Immature natural killer cell (primary cell): ENCODE measurements around the gene C1orf174. TPM values are rescaled to one million over a fixed set of nuclear protein-coding genes. Genes with fewer than 3 reads are reported as not detected.

ENCODE experiments used
- DNase-seq, 3 donors: peaks; one replicate each; pipeline ENCODE4 v3.0.0; 2022; ENCODE audit warnings: mixed read lengths in 1 of 3
- H3K27ac Mint-ChIP-seq, 6 donors: one replicate each; pipeline ENCODE4 v1.8.0; 2020; ENCODE audit warnings: mixed read lengths in 6 of 6, mild to moderate bottlenecking in 5 of 6, inconsistent platforms in 4 of 6, moderate library complexity in 3 of 6
- H3K27me3 Mint-ChIP-seq, 3 donors: one replicate each; pipeline ENCODE4 v1.8.0; 2020 to 2021; ENCODE audit warnings: low read depth in 3 of 3, mild to moderate bottlenecking in 3 of 3, mixed read lengths in 3 of 3, moderate library complexity in 3 of 3, inconsistent platforms in 1 of 3
- H3K36me3 Mint-ChIP-seq, 3 donors: one replicate each; pipeline ENCODE4 v1.8.0; 2020; ENCODE audit warnings: mixed read lengths in 3 of 3, inconsistent platforms in 2 of 3, mild to moderate bottlenecking in 2 of 3
- H3K4me1 Mint-ChIP-seq, 2 donors: one replicate each; pipeline ENCODE4 v1.8.0; 2020; ENCODE audit warnings: inconsistent platforms in 2 of 2, mild to moderate bottlenecking in 2 of 2, mixed read lengths in 2 of 2, moderate library complexity in 1 of 2
- H3K4me3 Mint-ChIP-seq, 5 donors: one replicate each; pipeline ENCODE4 v1.8.0; 2020; ENCODE audit warnings: mild to moderate bottlenecking in 5 of 5, mixed read lengths in 5 of 5, inconsistent platforms in 3 of 5, moderate library complexity in 3 of 5
- H3K9me3 Mint-ChIP-seq, 6 donors: one replicate each; pipeline ENCODE4 v1.8.0; 2020; ENCODE audit warnings: mild to moderate bottlenecking in 6 of 6, mixed read lengths in 6 of 6, inconsistent platforms in 4 of 6, moderate library complexity in 3 of 6
- polyA plus RNA-seq, 3 donors: library from polyadenylated mRNA; unstranded; fragments of 300-500 nt; fragmentation: Illumina TruSeq; gene quantifications; one replicate each; pipeline ENCODE4 v1.2.3, GENCODE V29; 2021

C1orf174 gene
- polyA plus RNA-seq = 10 to 100 TPM; 27.1 to 54.2 (median 34.0) TPM

GRCh38 chr1:3900150-3900968 lies at the start of gene C1orf174:
C1orf174 (minus strand) TSS chr1:3900272; CDS start chr1:3900186, 86 bp downstream.
- H3K4me3 Mint-ChIP-seq = peak within 1 kb of the TSS; percentile 87 to 98 (median 95)
- peaks cover 39 to 62% of the 10 kb centered on the region in 2 donors for H3K4me1 Mint-ChIP-seq
- H3K27ac Mint-ChIP-seq = peak within 1 kb of the TSS; percentile 89 to 98 (median 95)
- H3K9me3 Mint-ChIP-seq = peaks cover 3 to 8% (median 5%) of the 10 kb centered on the region in 6 donors
- H3K36me3 Mint-ChIP-seq = peaks cover 4 to 9% (median 4%) of the 10 kb centered on the region in 3 donors
- H3K27me3 Mint-ChIP-seq = peaks cover 5 to 23% (median 9%) of the 10 kb centered on the region in 3 donors
- peak; percentile 95 to 97 (median 97) for DNase-seq

DNA sequence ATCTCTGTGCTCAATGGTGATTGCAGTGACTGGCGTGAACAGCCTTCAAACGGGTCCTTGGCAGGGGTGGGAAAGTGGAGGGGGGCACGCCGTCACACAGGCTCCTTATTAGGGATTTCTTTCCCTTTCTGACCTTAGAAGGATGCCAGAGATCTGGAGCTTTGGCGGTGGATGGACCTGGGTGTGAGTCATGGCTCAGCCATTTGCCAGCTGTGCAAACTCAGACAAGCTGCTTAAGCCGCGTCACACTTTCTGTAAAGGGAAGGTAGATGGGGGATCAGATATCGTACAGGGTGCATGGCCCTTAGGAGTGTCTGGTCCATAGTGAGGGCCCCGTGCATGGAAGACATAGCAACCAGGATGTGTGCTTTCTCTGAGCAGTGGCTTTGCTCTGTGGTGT lies 48.3 kb upstream of the C1orf174 start:
- Mint-ChIP-seq H3K27me3 (peaks cover 0 to 8% (median 2%) of the 10 kb centered on the region in 3 donors), H3K4me1 (no peaks in the 10 kb centered on the region), H3K27ac (no peak overlapping the region), H3K36me3 (no peaks in the 10 kb centered on the region), H3K9me3 (no peaks in the 10 kb centered on the region), H3K4me3 (no peak overlapping the region)
- DNase-seq = no peak

GRCh38 chr1:3945916-3946840 lies 46.1 kb upstream of the C1orf174 start:
- Mint-ChIP-seq H3K27me3 (peaks cover 0 to 13% (median 2%) of the 10 kb centered on the region in 3 donors), H3K27ac (no peak overlapping the region), H3K36me3 (no peaks in the 10 kb centered on the region), H3K4me1 (no peaks in the 10 kb centered on the region), H3K4me3 (no peak overlapping the region), H3K9me3 (no peaks in the 10 kb centered on the region)
- DNase-seq = no peak

GRCh38 chr1:3945222-3945621 lies 45.1 kb upstream of the C1orf174 start:
- DNase-seq = no peak
- Mint-ChIP-seq H3K27me3 (peaks cover 0 to 16% (median 2%) of the 10 kb centered on the region in 3 donors), H3K36me3 (no peaks in the 10 kb centered on the region), H3K4me3 (no peak overlapping the region), H3K27ac (no peak overlapping the region), H3K4me1 (no peaks in the 10 kb centered on the region), H3K9me3 (no peaks in the 10 kb centered on the region)

DNA sequence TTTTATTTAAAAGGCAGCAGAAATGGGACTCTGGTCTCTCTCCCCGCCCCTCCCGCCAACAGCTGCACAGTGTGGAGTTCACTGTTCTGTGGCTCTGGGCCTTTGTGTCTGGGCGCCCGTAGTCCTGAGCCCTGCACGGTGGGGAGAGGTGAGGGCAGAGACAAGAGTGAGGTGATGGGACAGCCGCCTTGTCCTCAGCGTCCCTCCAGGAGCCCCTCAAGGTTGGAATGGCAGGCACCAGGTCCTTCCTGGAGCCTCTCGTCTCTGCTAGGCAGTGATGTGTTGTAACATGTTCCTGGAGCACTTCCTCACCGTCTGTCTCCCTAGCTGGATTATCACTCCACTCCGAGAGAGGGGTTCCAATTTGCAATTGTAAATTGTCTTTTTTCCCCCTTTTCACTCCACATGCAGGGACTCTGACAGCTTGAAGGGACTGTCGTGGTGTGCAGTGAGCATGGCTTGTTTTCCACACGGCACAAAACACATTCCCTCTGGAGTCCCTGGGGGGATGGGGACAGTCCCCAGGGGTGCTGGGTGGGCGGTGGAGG lies 44.6 kb upstream of the C1orf174 start:
- no peak overlapping the region for H3K27ac Mint-ChIP-seq
- no peaks in the 10 kb centered on the region for H3K4me1 Mint-ChIP-seq
- no peak for DNase-seq
- no peaks in the 10 kb centered on the region for H3K9me3 Mint-ChIP-seq
- H3K27me3 Mint-ChIP-seq = peaks cover 0 to 16% (median 2%) of the 10 kb centered on the region in 3 donors
- H3K4me3 Mint-ChIP-seq = no peak overlapping the region
- H3K36me3 Mint-ChIP-seq = no peaks in the 10 kb centered on the region

DNA sequence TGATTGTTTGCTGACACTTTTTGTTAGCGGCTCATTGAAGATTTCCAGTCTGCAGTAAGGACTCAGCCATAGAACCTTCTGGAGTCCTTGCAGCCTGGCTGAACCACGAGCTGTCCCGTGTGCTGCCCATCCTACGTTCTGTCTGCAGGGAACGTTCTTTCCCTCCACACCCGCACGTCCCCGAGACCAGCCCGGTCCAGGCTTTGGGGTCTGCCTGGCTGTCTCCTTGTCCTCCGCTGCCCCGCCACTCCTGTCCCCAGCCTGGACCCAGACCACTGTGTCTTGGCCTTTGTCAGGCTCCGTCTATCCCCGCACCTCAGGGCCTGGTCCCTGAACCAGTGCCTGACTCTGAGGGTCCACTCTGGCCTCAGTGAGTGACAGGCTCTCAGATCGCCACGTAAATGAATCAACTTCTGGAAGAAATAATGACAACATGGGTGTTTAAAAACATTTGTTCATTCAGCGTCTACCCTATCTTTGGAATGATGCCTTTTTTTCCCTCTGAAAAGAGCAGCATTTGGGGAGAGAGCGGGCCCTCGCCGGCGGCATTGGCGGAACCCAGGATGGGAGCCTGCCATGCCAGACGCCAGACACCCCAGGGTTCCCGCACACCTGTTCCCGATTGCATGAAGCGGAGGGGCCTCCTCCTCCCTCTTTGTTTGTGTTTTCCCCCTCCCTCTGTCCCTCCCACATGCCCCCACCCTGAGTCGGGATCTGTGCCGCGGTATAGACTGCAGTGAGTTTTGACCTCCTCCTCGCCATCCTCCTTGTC lies 43.9 kb upstream of the C1orf174 start:
- Mint-ChIP-seq H3K27ac (no peak overlapping the region), H3K27me3 (peaks cover 2 to 16% (median 2%) of the 10 kb centered on the region in 3 donors)

DNA sequence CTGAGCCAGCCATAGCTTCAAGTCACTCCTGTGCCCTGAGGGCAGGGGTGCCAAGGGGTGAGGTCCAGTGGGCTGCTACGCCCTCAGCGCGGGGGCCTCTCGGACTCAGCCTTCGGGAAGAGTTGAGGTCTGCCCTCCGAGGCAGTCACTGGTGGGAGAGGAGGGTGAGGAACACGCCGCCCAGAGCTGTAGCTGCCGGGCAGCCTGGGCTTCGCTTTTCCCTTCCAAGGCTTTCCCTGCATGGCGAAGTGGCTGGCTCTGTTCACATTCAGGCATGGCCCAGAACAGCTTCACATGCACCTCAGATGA lies 43.0 kb upstream of the C1orf174 start:
- no peak overlapping the region for H3K4me3 Mint-ChIP-seq
- no peak overlapping the region for H3K27ac Mint-ChIP-seq
- no peaks in the 10 kb centered on the region for H3K4me1 Mint-ChIP-seq
- H3K36me3 Mint-ChIP-seq = no peaks in the 10 kb centered on the region
- H3K27me3 Mint-ChIP-seq = peaks cover 2 to 16% (median 2%) of the 10 kb centered on the region in 3 donors
- DNase-seq = no peak
- H3K9me3 Mint-ChIP-seq = peaks cover 0 to 2% (median 0%) of the 10 kb centered on the region in 6 donors

More for the DNA sequence above, 43.9 kb upstream of the C1orf174 start:
- Mint-ChIP-seq H3K4me1 (no peaks in the 10 kb centered on the region), H3K36me3 (no peaks in the 10 kb centered on the region), H3K4me3 (no peak overlapping the region), H3K9me3 (peaks cover 0 to 2% (median 0%) of the 10 kb centered on the region in 6 donors)
- no peak for DNase-seq

DNA sequence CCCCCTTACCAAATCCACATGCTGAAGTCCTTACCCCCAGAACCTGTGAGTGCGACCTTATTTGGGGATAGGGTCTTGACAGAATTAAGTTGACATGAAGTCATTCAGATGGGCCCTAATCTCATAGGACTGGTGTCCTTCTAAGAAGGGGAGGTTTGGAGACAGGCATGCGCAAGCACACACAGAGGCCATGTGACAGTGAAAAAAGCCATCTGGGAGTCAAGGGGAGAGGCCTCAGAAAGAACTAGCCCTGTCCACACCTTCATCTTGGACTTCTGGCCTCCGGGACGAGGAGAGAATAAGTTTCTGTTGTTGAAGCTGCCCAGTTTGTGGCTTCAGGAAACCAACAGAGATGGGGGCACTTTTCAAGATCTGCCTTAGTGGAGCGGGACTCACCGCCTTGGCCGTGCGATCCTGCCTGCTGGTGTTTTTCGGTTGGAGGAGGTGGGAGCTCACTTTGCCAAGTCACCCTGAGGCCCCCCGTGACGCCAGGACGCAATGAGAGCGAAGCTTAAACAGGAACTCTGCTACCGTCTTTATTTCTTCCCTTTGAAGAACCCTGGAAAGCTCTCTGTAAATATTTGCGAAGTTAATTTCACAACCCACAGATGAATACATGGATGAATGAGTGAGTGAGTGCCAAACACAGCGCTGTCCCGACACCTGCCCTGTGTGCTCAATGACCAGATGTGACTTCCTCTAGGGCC lies 42.5 kb upstream of the C1orf174 start:
- no peak for DNase-seq
- no peaks in the 10 kb centered on the region for H3K36me3 Mint-ChIP-seq
- peaks cover 0 to 2% (median 0%) of the 10 kb centered on the region in 6 donors for H3K9me3 Mint-ChIP-seq
- no peaks in the 10 kb centered on the region for H3K4me1 Mint-ChIP-seq
- peaks cover 2 to 16% (median 2%) of the 10 kb centered on the region in 3 donors for H3K27me3 Mint-ChIP-seq
- H3K27ac Mint-ChIP-seq = no peak overlapping the region
- H3K4me3 Mint-ChIP-seq = no peak overlapping the region

DNA sequence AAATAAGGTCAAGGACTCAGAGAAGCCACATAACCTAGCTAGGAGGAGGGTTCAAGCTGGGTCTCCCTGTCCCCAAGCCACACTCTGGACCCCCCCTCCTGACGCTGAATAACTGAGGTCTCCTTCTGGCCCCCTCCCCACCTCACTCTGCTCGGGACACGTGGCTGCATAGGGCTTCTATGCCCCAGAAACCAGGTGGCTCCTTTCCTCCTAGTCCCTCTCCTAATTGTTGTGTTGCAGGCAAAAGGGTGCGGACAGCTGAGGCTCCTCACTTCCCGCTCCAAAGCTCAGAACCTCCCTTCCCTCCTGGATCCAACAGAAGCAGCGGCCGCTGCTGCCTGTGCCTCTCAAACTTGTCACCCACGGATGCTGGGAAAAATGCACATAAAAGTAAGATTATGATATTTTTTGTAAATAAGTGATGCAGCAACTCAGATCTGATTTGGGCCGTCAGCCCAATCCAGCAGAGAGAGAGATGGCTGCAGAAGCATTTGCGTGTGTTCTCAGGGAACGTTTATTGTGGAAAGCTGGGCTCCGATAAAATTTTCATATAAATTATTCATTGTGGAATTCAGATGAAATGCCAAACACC lies 40.8 kb upstream of the C1orf174 start:
- no peak overlapping the region for H3K4me3 Mint-ChIP-seq
- peaks cover 0 to 3% (median under 1%) of the 10 kb centered on the region in 6 donors for H3K9me3 Mint-ChIP-seq
- no peaks in the 10 kb centered on the region for H3K36me3 Mint-ChIP-seq
- no peak overlapping the region for H3K27ac Mint-ChIP-seq
- peaks cover 2 to 16% (median 2%) of the 10 kb centered on the region in 3 donors for H3K27me3 Mint-ChIP-seq
- no peak for DNase-seq
- no peaks in the 10 kb centered on the region for H3K4me1 Mint-ChIP-seq

GRCh38 chr1:3940081-3940753 lies 40.1 kb upstream of the C1orf174 start:
- Mint-ChIP-seq H3K27me3 (peaks cover 2 to 14% (median 2%) of the 10 kb centered on the region in 3 donors), H3K4me1 (no peaks in the 10 kb centered on the region), H3K27ac (no peak overlapping the region), H3K4me3 (no peak overlapping the region), H3K36me3 (no peaks in the 10 kb centered on the region), H3K9me3 (peaks cover 0 to 3% (median under 1%) of the 10 kb centered on the region in 6 donors)
- no peak for DNase-seq

DNA sequence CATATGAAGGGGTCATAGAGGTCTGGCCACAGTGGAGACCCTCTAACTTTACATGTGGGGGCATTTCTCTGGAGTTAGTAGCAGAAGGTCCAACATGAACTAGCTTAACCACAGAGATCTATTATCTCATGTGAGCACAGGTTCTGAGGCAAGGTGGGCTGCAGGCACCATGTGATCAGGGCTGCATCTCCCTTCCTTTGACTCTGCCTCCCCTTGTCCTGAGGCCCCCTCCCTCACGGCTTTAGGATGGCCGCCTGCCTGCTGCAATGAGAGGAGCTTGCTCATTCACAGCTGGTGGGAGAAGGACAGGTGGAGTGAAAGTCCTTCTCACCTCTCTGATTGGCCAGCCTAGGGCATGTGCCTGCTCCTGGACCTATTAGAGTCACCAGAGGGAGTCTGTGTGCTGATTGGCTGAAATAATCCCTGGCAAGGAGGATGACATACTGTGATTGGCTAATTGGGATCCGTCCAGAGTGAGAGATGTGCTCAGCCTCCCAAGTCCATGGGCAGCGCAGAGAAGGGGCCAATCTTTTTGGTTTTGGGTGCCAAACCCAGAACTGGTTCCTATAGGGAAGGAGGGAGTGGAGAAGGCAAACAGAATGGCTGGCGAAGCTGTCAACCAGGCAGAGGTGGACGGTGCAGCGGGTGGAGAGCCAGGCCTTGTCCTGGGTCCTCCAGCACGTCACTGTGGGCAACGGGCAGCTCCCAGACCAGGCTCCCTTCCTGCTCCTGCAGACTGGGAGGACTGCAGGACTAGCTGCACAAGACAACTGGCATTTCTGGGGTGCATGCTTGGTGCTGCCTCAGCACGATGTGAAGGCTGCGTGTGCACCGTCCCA lies 39.4 kb upstream of the C1orf174 start:
- peaks cover 0 to 3% (median under 1%) of the 10 kb centered on the region in 6 donors for H3K9me3 Mint-ChIP-seq
- no peak for DNase-seq
- H3K4me1 Mint-ChIP-seq = no peaks in the 10 kb centered on the region
- no peaks in the 10 kb centered on the region for H3K36me3 Mint-ChIP-seq
- H3K4me3 Mint-ChIP-seq = no peak overlapping the region
- peaks cover 2 to 14% (median 2%) of the 10 kb centered on the region in 3 donors for H3K27me3 Mint-ChIP-seq
- no peak overlapping the region for H3K27ac Mint-ChIP-seq
